Effector CD8-positive, alpha-beta T cell (primary cell): ENCODE results near the gene UNC80.

Experiments
- DNase-seq: peaks from one replicate; lab custom pipeline; 2025; lab: John Stamatoyannopoulos, UW

UNC80 gene

DNA sequence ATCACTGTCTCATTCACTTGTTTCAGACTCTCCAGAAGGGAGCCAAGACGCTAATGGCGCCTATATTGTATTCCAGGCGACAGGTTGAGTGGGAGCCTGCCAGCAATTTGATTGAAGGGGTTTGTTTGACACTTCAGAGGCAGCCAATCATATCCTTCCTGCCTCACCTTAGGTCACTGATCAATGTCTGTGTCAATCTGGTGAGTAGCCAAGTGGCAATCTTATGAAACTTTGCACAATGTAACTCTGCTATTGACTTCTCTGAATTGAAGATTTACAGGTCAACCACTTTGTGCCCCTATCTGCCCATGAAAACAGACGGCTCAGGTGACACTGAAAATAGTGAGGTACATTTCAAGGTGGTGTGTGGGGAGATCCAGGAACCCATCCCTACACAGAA lies 198.1 kb downstream of the UNC80 start:
- DNase-seq: no peak

DNA sequence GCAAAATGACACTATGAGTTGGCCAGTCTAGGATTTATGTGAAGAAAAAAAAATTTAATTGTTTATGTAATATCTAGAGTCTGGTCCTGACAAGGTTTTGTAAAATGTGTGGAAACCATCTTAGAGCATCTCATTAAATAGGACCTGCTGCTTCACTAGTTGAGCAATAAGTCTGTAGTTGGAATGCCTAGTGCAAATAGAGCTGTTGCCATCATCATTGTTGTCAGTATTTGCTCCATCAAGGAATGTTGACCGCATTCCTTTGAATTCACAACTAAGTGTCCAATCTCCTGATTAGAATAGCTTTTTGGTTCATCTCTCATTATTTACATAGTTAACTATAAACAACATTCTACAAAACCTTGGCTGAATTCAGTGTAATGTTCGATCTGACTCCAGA lies 198.6 kb downstream of the UNC80 start:
- no peak for DNase-seq

DNA sequence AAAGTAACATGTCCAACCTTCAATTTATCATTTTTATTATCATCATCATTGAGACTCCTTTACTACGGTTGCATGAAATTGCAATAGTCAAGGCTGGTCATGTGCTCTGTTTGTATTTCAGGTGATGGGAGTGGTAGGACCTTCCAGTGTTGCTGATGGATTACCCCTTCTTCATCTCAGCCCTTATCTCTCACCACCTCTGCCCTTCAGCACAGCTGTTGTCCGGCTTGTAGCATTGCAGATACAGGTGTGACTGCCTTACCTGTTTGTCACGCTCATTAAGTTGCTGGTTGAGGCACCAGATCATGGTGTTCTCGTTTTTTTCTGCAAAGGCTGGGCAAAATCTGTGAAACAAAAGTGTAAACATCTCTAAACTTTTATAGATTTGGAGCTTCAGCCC lies 199.1 kb downstream of the UNC80 start:
- DNase-seq: no peak

DNA sequence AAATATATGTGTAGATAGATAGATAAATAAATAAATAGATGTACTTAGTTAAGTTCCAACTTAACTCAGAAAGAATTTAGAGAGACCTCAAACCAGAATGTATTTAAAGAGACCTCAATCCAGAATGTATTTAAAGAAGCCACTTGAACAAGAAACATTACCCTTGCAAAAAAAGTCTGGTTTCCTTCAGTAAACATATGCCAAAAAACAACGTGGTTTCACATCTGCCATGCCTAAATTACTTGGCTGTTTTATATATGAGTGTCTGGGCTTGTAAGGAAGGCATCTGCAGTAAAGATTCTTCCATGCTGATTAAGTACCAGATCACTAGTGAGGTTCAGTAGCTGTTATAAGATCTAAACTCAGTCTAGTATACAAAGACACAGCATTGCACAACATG lies 201.7 kb downstream of the UNC80 start:
- DNase-seq: no peak

DNA sequence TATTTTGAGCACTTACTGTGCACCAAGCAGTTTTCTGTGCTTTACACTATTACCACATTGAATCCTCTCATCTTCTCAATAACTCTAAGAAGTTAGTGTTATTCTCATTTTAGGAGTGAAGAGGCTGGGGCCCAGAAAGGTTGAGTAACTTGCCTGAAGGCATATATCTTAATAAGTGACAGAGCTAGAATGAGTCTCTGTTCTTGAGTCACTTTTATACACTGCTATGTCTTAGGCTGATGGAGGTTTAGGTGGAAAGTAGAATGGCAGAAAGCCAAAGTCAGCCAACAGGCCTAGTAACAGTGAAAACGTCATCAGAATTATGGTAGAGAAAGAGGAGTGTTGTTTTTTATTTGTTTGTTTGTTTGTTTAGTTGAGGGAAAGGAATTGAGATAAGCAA lies 202.9 kb downstream of the UNC80 start:
- no peak for DNase-seq

DNA sequence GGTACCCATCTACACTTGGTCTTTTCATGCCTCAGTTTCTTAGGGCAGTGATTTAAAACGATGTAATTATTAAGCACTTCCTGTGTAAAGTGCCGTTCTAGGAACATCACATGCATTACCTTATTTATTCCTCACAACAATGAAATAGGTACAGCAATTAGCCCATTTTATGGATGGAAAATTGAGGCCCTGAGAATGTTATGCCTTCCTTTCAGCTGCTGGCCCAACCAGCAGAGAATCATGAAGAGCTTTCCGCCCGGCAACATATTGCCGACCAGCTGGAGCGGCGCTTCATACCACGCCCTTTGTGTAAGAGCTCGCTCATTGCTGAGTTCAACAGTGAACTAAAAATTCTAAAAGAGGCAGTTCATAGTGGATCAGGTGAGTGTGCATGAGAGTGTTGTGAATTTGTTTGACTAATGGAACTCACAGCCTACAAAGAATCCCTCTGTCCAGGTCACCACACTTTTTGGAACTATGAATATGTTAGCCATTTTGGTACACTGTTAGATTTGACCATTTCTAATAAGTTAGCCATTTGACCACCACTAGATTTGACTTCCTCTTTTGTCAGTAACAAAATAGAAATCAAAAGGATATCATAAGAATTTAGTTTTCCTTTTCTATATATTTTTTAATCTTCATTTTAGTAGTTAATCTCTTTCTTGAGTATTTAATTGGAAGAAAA lies 205.2 kb downstream of the UNC80 start:
- DNase-seq: no peak

DNA sequence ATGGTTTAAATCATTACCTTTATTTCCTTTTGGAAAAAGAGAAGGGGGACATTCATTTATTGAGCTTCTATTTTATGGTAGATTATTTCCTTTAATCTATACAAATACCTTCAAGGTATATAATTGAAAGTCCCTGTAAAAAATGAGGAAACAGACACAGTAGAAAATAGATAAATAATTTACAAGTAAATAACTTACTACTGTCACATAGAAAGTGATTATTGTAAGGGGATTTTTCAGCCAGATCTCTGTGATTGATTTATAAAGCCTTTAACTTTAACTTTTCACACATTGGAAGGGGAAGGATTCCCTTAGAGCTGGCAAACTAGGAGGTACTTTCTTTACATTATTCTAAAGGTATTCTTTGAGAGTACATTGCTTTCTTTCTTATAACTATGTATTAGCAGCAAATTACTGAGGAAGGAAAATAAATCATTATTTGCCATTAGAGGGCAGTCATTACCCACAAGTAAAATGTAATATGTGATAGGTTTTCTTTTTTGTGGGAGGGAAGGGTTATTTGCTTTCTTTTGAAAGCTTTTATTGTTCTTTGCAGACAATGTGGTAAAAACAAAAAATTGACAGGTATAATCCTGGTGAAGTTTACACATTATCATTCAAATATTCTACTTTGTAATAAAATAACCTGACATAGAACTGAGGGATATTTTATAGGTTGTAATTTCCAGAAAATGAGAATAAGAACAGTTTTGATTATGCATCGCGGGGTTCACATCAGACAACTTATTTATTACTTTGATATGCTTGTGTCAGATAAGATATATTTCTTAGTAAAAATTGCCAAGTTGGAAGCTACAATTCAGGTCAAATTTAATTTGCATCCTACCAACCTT lies 206.0 kb downstream of the UNC80 start:
- no peak for DNase-seq

DNA sequence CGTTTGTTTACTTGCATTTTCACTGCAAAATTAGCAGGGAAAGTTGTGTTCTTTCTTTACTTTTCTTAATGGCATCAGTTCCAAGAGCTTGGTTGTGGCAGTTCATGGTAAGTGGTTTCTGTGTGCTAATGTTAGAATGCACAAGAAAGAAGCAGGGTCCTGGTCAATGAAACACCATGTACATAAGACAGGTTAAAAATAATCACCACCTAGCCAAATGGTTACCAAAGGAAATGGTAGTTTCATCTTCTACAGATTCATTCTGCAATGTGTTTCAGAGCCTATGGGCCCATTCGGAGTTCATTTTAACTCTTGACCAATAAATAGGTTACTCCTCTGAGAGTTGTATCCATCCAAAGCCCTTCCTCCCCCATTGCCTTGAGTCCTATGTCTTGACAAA lies 212.7 kb downstream of the UNC80 start:
- no peak for DNase-seq

DNA sequence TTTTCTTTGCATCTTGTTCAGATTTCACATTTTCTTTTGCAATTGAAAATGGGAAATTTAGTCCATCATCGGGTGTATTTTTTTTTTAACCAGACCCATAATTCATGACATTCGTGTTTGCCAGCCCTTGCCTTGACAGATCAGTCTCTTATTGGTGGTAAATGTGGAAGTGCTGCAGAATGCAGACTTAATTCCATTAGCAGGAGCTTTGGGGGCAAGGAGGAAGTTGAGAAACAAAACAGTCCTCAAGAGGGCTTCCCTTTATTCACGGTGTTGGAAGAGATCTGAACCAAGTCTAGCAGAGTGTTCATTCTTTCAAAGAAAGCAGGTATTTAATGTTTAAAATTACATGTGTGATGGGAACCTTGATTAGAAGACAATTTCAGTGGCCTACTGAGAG lies 214.2 kb downstream of the UNC80 start:
- DNase-seq: no peak

DNA sequence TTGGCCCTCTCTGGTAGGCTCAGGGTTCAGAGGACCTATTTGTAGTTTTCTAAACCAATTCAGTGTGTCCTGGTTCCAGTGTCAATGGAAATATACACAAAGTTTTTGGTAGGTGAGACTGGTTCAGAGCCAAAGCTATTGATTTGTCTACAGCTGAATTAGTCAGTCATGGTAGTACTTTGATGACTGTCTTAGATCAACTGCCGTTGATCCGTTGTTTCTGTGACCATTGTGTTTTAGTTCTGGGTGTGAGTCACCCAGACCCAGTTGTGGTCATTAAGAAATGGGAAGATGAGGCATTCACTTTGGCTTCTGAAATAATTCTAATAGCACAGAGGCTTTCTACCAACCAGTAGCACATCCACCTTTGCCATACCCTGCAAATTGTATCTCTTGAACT lies 214.8 kb downstream of the UNC80 start:
- no peak for DNase-seq

DNA sequence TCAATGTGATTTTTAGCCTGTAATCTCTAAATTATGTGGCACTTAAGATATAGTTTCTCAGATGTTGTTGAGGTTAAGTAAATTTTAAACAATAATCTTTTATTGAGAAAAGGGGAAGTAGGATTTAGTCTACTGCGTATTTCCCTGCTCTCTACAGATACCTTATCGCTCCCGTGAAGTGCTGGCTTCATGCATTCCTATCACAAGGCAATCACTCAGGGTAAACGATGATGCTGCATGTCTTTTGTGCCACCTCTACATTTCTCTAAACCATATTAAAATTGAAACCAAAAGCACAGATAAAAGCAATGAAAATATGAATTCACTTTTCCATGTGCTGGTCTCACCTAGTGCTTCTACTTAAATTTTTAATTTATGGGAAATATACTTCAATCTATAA lies 216.4 kb downstream of the UNC80 start:
- DNase-seq: no peak

DNA sequence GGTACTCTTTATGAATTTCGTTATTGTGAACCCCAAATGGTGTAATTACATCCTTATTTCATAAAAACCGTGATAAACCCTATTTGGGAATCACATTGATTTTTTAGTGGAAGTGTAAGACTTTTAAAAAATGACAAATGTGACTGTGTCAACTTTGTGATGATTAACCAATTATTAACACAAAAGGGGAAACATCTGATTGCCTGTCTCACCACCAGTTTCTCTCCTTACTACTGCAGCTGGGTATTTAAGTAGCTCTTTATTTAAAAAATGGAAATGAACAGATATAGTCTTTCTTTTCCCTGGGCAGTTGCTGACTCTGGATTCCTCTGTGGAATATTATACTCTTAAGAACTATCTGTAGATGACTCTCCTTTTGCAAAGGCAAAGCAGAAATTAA lies 219.2 kb downstream of the UNC80 start:
- no peak for DNase-seq

DNA sequence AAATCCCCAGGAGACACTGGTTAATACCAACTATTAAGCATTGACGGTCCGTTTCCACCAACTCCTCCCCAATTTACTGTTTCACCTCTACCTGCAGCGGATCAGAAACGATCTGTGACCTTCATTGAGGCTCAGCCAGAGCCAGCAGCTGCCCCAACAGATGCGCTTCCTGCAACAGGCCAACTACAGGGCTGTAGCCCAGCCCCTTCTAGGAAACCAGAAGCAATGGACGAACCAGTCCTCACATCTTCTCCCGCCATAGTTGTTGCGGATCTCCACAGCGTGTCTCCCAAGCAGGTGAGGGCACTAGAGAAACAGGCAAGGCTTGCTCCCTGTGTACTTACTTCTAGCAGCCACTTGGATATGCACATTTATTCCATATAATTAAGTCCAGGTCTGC lies 222.3 kb downstream of the UNC80 start:
- no peak for DNase-seq

DNA sequence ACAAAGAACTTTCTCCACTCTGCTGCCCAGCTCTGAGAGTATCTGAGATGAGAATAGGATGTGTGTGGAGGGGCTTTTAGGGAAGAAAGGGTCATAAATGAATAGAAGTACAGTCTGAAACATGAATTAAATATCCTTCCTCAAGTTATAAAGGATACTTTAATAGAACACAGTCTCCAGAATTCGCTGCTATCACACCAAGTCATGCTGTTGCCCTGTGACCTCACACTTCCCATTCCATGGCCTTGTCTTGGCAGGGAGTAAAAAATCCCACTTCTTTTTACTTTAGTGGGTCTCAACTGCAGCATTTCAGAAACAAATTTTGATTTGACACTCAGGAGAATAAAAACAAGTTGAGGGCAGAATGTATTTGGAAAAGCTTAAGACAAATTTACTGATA lies 227.0 kb downstream of the UNC80 start:
- no peak for DNase-seq

DNA sequence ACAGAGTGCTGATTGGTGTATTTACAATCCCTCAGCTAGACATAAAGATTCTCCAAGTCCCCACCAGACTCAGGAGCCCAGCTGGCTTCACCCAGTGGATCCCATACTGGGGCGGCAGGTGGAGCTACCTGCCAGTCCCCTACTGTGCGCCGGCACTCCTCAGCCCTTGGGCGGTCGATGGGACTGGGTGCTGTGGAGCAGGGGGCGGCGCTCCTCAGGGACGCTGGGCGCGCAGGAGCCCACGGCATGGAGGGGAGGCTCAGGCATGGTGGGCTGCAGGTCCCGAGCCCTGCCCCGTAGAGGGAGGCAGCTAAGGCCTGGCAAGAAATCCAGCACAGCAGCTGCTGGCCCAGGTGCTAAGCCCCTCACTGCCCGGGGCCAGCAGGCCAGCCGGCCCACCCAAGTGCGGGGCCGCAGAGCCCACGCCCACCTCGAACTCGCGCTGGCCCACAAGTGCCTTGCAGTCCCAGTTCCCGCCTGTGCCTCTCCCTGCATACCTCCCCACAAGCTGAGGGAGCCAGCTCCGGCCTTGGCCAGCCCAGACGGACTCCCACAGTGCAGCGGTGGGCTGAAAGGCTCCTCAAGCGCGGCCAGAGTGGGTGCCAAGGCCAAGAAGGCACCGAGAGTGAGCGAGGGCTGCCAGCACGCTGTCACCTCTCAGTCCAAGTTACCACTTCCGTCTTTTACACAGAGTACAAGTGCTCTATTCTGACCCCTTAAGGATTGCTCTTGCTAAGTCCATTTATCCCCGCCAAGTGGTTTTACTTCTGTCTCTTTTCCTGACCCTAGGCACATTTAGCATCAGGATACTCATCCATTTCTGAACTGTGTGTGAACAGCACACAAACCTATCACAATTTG lies 229.1 kb downstream of the UNC80 start:
- DNase-seq: no peak

DNA sequence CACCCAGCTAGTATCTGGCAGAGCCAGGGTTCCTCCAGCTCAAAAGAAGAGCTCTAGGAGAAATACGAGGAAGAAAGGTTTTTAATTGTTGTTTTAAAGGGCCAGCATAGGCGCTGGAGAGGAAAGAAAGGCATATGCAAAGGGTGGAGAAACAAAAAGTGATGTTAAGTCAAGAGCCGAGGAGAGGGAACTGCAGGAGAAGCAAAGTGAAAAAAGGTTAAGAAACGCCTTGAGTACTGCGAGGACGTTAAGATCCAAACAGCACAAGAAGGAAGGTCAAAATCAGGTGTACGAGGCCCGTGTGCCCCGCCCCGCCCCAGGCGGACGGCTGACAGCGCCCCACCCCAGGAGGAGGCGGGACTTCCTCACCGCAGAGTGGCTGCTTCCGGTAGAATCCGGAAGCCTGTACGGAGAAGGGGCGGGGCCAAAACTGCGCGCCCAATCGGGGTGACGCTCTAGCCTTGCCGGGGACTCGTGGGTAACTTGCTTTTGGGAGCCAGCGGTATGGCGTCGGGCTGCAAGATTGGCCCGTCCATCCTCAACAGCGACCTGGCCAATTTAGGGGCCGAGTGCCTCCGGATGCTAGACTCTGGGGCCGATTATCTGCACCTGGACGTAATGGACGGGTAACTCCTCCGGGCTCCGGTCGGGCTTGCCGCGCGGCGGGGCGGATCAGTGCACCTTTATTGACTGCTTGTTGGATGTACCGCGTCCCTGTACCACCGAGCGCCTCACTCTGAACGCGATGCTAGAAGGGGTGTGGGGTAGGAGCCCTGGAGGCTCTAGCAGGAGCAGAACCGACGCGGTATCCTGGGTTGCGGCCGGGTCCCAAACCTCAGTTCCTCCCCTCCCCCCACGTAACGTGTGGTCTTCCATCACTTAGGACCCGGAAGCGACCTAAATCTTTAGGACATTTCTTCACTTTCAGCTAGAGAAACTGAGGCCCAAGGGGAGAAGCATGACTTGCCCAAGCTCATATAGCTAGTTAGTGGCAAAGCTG lies 230.8 kb downstream of the UNC80 start, which contains the start of gene RPE:
Gene RPE (plus strand): TSS at position 481 of the 1,000 bp plus-strand sequence. CDS start 24 bp downstream, at position 505.
- peak; percentile 94 for DNase-seq

DNA sequence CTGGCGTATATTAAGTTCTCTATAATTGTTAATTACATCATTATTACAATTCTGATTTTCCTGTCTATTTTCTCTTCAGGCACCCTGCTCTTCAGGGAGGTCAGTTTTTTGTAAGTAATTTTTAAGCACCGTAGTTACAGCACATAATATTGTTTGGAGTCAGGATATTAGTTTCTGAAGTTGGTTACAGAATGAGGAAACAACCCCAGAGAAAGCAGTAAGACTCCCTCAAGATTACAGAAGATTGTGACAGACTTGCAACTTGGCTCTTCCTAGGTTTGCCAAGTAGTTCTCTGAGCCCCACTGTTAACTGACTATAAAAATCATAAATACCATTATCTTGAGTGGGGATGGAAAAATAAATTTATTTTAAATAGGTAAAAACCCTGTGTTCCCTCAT lies 231.7 kb downstream of the UNC80 start:
- DNase-seq: no peak

DNA sequence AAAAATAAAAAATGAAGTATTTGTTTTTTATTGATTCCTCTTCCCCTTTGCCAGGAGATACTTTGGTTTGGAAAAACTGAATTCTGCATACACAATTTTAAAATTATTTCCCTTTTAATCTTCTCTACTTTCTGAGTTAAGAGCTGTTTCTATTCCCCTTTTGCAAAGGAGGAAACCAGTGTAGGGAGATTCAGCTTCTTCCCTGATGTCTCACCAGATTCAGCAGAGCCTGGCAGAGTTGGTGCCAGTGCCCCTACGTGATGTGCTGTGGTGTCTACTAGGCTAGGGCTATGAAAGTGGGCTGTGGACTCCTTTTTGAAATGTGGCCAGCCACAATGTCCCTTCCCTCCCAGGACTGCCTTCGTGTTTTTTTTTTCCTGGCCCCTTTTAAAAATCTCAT lies 233.2 kb downstream of the UNC80 start:
- no peak for DNase-seq

DNA sequence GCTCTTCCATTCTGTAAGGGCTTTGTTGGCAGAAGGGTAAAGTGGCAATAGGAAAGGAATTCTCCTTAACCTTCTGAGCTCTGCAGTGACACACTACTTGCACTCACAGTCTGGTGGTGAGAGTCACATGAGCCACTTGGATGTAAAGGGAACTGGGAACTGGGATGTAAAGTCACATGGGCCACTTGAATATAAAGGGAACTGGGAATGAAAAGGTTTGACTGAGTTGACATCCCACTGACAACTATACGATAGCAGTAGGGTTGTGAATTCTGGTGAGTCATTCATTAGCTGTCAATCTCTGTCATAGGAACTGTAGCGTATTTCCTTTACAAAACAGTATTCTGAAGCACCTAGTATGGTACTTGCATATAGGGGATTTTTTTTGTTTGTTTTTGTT lies 236.3 kb downstream of the UNC80 start:
- no peak for DNase-seq

DNA sequence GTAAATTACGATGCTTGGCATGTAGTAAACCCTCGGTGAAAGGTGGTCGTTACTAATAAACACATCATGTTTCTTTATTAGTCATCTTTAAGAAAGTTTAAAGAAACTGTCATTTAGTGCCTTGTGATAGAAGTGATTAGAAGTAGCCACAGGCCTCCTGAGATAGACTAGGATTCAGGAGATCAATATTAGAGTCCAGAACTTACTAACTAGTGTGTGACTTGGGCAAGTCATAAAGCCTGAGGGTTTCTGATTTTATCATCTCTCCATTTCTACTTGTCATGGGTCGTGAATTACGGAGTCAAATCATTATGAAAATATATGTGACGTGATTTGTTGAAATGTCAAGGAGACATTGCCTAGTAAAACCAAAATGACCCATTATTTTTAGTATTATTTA lies 237.5 kb downstream of the UNC80 start:
- no peak for DNase-seq

DNA sequence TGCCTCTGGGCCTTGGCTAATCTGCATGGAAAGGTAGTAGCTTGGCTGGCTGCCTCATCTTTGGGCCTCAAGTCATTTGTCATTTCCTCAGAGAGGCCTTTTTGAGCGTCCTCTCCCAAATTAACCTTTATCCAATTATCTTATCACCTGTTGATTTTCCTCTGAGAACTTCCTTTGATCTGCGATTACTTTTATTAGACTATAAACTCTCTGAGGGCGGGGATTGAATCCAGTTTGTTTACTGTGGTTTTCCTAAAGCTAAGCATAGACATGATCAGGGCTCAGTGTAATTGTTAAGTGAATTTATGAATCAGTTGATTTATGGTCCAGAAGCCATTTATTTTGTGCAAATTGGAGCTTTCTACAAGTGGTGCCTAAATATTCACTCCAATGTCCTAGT lies 238.3 kb downstream of the UNC80 start:
- no peak for DNase-seq
